HG03460 (cell line): ENCODE measurements around the gene CDK5RAP3.

ENCODE experiments used
- ATAC-seq: cut with Tn5 transposase; IDR thresholded peaks from one replicate; pipeline ENCODE4 v1.9.1; 2021; ENCODE audit not compliant: unreplicated experiment

Gene CDK5RAP3

DNA sequence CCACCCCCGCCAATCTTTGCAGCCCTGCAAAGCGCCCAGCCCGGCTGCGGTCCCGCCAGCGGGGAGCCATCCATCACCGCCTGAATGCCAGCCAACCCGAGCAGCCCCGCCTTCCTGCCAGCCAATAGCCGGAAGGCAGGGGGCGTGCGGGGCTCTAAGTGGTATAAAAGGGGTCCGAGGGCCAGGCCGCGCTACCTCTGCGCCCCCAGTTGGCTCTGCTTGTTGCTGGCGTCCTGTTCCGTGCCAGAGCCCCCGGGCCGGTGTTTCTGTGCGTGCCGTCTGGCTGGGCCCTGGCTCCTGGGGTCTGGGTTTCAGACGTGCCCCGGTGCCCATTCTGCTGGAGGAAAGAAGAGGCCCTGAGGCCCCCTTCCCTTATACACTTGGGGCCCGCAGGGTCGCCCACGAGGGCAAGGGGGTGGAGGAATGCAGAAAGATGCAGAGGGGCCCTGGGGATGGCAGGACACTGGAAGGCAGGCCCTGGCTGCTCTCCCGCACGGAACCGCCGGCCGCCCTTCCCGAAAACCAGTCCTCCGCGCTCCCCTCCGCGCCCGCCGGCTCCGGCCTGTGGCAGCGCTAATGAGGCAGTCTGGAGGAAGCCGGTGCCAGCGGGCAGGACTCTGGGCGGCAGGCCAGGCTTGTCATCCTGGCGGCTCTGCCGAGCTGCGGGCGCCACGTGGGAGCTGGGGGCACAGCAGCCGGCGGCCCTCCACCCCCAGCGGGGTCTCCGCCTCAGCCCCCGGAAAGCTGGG is 52.7 kb downstream of the CDK5RAP3 start:
- no peak for ATAC-seq

DNA sequence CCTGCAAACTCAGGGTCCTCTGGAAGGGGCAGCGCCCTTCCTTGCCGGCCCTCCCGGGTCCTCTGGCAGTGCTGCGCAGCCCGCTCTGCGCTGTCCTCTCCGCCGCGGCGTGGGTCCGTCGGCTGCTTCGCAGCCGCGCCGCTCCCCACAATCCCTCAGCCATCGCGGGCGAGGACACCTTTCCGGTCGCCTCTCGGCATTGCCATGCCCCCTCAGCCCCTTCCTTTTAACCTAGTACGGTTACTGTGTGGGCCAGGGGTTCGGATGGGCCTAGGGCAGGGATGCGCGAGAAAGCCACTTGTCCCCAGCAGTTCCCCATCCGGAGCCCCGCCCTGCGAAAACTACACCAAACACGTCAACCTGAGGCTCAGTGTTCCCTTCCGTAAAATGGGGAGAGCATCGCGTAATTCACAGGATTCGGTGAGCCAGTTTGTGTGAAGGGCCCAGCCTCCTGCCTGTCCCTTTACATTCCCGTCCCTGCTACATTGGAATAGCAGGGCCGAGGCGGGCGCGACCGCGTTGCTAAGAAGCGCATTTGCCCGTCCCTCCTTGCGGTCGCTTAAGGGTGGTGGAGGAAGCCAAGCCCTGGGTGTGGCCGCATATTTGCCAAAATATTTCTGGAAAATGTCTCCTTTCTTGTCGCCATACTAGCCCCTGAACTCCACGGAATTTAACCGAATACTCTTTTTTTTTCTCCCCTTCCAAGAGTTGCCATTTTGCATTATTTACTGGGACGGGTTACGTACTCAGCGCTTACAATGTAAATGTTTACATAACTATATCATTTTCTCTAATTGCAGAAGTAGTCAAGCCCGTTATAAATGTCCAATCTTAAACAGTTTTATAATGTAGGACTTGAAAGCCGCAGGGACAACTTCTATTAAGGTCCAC is 53.5 kb downstream of the CDK5RAP3 start:
- ATAC-seq = peak; percentile 8

DNA sequence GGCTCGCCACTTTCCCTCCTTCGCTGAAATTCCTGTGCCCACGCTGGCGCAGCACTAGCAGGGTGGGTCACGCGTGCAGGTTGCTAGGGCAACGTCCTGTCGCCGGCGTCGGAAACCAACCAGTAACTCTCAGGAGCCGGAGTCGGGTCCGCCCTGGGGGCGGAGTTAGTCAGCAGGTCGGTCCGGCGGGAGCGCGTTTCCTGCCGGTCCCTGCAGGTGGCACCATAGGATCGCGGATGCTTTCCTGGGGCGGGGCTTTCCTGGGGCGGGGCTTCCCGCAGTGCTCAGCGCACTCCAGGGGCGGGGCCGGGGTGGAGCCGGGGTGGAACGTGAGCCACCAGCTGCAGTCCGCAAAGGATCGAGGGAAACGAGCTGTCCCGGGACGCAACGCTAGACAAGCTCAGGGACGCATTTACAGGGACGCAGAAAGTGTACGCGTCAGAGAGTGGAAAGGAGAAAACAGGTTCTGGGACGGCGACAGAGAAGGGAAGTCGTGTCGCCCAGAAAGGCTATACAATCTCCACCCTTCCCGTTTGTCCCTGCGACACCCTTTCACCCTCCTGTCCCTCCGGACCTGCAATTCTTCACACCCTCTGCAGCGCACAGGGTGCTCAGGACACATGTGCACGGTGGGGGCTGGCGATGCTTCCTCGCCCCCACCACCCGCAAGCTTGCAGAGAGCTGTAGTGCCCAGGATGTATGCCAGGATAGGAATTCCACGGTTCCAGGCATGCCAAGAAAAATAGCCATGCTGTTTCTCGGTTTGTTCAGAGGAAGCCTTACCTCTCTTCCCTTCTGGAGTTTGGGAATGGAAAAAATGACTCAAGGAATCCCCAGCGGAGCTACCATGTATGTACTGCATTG is 54.4 kb downstream of the CDK5RAP3 start:
- peak; percentile 65 for ATAC-seq

DNA sequence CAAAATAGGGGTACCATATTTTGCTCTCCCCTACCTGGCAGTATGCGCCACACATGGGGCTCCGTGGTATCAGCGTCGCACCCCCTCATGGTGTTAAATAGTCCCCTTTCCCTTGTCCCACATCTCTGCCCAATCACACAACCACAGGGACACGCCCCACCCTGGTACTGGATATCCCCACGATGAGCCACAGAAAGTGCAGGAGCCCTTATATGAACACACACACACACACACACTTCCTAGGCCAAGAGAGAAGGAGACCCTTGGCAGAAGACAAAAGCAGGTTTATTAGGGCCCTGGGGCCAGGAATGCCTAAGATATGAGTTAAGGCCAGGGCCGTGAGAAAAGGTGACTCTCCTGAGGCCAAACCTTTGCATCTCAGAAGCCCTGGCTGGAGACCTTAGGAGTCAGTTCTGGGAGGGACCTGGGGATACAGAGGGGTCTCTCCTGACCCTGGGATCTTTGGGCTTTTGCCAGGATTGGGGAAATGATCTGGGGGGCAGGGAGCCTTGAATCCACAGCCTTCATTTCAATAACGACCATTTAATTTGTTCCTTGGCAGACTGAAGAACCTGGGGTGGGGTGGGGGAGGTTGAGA is 55.1 kb downstream of the CDK5RAP3 start:
- no peak for ATAC-seq

DNA sequence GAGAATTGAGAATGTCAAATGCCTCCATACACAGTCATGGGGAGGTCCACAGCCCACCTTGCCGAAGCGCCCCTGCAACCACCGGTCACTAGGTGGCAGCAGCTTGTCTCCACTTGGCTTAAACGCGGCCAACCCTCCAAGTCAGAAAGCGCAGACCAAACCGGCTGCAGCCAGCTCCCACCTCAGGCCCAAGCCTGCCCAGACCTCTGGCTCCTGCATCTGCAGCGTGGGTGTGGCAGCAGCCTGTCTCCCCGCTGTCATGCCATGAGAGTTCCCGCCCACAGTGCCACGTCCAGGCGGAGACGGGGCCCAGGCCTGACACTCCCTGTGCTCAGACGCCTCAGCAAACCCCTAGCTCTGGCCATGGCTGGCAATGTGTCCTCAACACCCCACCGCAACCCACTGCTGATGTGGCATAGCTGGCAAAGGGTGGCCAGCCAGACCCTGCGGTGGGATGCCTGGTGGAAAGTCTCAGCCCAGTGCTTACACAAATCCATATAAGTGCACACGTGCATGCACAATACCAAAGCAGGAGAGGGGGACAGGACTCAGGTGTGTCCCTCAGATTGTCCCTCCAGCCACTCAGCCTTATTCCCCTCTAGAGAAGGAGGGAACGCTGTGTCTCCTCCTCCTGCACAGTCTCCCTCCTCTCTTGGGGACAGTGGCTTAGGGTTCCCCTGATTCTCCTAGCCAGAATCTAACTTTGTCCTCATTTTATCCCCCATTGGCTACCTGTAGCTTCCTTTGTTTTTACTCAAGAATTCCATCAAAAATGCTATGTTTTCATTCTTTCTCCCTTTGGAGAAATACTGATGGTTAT is 55.8 kb downstream of the CDK5RAP3 start:
- ATAC-seq = no peak

DNA sequence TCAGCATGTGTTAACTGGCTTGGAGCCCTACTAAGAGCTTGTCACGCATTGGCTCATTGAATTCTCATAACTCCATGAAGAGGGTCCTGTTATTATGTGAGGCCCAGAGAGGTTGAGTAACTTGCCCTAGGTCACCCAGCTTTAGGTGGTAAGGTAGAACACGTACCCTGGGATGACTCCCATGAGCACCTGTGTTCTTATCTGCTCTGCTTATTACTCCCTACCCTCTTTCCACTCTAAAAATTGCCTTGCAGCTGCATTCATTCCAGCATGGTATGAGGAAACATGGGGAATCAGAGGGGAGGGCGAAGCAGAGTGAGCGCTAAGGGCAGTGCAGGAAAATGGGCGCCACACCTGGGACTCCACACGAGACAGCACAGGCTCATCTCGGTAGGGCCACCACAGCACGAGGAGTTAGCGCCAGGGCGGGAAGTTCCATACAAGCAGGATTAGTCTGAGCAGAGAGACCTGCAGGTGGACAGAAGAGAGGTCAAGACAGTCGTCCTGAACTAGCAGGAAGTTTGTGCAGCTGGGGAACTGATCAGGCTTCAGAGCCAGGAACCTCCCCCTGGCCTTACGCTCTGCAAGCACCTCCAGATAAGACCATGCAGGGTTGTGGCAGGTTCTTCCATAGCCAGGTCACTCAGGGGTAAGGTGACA is 56.5 kb downstream of the CDK5RAP3 start:
- ATAC-seq = no peak

DNA sequence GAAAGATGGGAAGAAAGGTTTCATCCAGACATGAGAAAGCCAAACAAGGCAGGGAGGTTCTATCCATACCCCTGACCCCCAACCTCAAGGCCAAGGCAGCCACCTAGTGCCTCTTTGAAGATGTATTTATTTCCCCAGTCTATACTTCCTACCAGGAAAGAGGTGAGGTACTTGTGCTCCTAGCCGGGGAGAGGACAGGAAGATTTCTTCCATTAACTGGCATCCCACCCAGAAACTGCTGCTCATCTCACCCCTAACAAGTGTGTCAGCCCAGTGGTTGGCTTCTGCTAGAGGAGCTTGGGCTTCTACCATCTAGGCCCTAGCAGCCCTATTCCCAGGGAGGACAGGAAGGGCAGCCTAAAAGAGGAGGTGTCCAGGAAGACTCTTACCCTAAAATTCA is 57.8 kb downstream of the CDK5RAP3 start:
- no peak for ATAC-seq

DNA sequence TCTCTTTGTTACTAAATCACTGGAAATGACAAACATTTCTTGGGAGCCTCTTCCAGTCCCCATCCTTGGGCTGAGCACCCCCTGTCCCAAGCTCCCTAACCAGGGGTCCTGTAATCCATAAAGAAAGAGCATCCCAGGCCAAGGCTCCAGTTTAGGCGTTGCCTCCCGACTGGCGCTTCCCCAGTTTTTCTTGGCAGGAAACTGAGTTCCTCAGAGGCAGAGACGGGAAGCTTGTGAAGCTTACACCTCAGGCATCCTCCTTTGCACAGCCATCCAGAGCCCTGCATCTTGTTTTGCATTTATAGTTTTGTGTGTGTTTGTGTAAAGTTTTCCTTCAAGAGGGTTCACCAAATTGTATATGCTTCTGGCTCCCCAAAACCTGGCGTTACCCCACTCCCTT is 59.6 kb downstream of the CDK5RAP3 start:
- ATAC-seq = no peak
